GM15510 (cell line): Measurements from ENCODE around the gene BHLHA9.

Experiments
- POLR2A ChIP-seq: IDR thresholded peaks from 3 replicates; pipeline ENCODE4 v1.6.1; 2011; ENCODE audit warnings: borderline replicate concordance; ENCODE audit not compliant: insufficient read length; ENCODE audit errors: extremely low read depth

BHLHA9 gene

GRCh38 chr17:1237471-1237870 is 32.8 kb upstream of the BHLHA9 start:
- TF ChIP-seq POLR2A: no peak

- TF ChIP-seq POLR2A: no peak
Measured at GRCh38 chr17:1239210-1239609, 31.0 kb upstream of the BHLHA9 start.

- no peak for TF ChIP-seq POLR2A
Measured at GRCh38 chr17:1241929-1242328, 28.3 kb upstream of the BHLHA9 start.

- TF ChIP-seq POLR2A: no peak
Measured at GRCh38 chr17:1244606-1245012, 25.6 kb upstream of the BHLHA9 start.

DNA sequence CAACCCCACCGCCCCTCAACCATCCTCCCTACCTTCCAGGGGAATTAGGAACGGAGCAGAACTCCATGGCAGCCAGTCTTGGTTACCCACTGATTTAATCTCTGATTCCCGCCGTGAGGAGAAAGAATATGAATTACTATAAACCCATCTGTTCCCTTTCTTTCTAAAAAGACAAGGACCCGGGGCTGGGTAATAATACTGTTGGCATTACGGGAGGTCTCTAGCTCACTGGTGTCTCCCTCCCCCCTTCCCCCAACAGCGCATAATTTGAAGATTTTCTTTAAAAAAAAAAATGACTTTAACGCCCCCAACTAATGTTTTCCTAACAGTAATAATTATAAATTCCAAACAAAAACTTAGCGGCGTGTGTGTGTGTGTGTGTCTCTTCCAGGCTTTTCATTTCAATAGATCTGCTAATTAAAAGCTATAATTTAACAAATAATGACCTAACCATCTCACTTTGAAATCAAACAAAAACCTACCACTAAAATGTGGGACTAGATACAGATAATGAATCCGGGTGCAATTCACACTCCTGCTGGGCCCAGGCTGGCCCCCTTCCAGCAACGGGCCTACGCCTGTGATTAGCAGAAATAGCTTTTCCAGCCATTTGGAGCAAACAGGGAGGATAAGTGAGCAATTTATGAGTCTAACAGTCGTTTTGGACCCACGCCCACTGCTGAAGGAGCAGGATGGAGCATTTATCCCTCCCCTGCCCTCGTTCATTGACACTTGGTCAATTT is 18.2 kb upstream of the BHLHA9 start:
- no peak for TF ChIP-seq POLR2A

- no peak for TF ChIP-seq POLR2A
Measured at GRCh38 chr17:1255041-1255440, 15.2 kb upstream of the BHLHA9 start.

- no peak for TF ChIP-seq POLR2A
Measured at GRCh38 chr17:1256699-1257098, 13.5 kb upstream of the BHLHA9 start.

- no peak for TF ChIP-seq POLR2A
Measured at GRCh38 chr17:1260086-1260769, 10.0 kb upstream of the BHLHA9 start.

DNA sequence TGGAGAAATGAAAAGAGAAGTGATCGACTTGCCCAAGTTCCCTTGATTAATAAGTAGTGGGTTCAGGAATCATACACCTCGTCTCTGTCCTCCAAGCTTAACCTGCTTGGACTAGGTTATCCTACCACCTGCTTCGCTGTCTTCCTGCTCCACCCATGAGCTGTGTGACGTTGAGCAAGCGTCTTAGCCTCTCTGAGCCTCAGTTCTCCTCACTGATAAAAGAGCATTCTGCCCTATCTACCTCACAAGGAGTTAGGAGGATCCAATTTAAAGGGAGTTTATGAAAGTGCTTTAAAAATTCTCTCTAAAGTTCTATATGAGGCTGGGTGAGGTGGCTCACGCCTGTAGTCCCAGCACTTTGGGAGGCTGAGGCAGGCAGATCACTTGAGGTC is 9.5 kb upstream of the BHLHA9 start:
- no peak for TF ChIP-seq POLR2A

GRCh38 chr17:1264196-1264595 is 6.0 kb upstream of the BHLHA9 start:
- TF ChIP-seq POLR2A: no peak

DNA sequence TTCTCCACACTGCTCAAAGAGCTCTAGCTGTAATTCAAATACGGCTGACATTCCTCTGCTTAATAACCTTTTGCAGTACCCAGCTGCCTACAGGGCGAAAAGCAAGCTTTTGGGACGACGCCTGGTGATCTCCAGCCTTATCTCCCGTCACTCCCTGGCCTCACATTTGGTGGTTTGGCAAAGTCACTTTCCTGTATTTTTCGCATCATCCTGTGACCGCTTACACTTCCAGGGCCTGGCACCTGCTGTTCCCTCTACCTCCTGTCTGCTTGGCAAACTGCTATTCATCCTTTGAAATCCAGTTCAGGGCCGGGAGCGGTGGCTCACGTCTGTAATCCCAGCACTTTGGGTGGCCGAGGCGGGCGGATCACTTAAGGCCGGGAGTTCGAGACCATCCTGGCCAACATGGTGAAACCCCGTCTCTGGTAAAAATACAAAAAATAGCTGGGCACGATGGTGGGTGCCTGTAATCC is 2.7 kb upstream of the BHLHA9 start:
- TF ChIP-seq POLR2A: no peak

- no peak for TF ChIP-seq POLR2A
Measured at GRCh38 chr17:1271030-1271423, 783 bp downstream of the BHLHA9 start.

- TF ChIP-seq POLR2A: no peak
Measured at GRCh38 chr17:1271441-1271840, 1.2 kb downstream of the BHLHA9 start.

DNA sequence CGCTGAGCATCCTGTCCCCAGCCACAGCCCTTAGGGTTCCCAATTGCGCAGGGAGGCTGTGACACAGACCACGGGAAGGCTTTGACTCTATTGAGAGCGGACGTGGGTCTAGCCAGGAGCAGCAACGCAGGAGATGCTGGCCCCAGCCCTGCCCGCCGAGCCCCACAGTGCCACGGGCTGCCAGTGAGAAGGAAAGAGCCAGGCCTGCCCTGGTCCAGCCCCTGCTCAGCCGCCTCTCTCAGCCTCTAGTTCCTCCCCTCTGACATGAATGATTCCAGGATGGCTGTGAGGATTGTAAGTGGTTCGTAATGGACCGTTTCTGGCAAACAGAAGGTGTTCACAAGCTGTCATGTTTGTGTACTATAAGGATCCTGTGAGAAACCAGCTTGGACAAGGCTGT is 2.5 kb downstream of the BHLHA9 start:
- TF ChIP-seq POLR2A: no peak

- TF ChIP-seq POLR2A: no peak
Measured at GRCh38 chr17:1273492-1274244, 3.4 kb downstream of the BHLHA9 start.

DNA sequence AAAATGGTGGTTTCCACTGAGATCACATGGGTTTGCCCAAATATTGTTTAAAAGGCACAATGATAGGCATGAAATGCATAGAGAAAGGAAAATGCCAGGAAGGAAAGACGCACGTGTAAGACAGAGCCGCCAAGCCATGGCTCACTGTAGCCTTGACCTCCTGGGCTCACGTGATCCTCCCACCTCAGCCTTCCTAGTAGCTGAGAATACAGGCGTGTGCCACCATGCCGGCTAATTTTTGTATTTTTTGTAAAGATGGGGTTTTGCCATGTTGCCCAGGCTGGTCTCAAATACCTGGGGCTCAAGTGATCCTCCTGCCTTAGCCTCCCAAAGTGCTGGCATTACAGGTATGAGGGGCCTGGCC is 4.0 kb downstream of the BHLHA9 start:
- no peak for TF ChIP-seq POLR2A

- TF ChIP-seq POLR2A: no peak
Measured at GRCh38 chr17:1275205-1275961, 5.1 kb downstream of the BHLHA9 start.
